DND-41 (cell line): ENCODE data around the gene PLA2G4E.

Experiments
- EZH2 ChIP-seq: IDR thresholded peaks from 3 replicates; pipeline ENCODE4 v1.6.1; 2012; ENCODE audit warnings: borderline replicate concordance, low read depth, mild to moderate bottlenecking, moderate library complexity, low read length, inconsistent platforms; ENCODE audit not compliant: severe bottlenecking
- TF ChIP-seq, protein P1 (sequence below): IDR thresholded peaks from 2 replicates; pipeline ENCODE4 v1.5.1; 2012; ENCODE audit warnings: borderline replicate concordance, low read length, moderate library complexity, mild to moderate bottlenecking; ENCODE audit not compliant: poor library complexity, severe bottlenecking; ENCODE audit errors: extremely low read depth

GRCh38 chr15:42032376-42033213 is 11.8 kb upstream of the PLA2G4E start:
- TF ChIP-seq, protein P1, sequence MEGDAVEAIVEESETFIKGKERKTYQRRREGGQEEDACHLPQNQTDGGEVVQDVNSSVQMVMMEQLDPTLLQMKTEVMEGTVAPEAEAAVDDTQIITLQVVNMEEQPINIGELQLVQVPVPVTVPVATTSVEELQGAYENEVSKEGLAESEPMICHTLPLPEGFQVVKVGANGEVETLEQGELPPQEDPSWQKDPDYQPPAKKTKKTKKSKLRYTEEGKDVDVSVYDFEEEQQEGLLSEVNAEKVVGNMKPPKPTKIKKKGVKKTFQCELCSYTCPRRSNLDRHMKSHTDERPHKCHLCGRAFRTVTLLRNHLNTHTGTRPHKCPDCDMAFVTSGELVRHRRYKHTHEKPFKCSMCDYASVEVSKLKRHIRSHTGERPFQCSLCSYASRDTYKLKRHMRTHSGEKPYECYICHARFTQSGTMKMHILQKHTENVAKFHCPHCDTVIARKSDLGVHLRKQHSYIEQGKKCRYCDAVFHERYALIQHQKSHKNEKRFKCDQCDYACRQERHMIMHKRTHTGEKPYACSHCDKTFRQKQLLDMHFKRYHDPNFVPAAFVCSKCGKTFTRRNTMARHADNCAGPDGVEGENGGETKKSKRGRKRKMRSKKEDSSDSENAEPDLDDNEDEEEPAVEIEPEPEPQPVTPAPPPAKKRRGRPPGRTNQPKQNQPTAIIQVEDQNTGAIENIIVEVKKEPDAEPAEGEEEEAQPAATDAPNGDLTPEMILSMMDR = no peak
- TF ChIP-seq EZH2 = no peak
